ENCODE results near the gene MCU. TPM values are rescaled to one million over a fixed set of nuclear protein-coding genes. Genes with fewer than 3 reads are reported as not detected.
A peak's percentile ranks its signal among the peaks of the same experiment; 100 is the strongest.

MCU gene
- polyA plus RNA-seq, 1 of the 3 experiments (the other 2 are of a cell fraction), result 20.6 TPM

- H3K9me3 ChIP-seq, result no peaks in the 10 kb centered on the region
- H3K9ac ChIP-seq, result no peak overlapping the region
- ChIA-PET CTCF (interaction anchor here (0.8 to 1.1 kb wide), 4 partner anchors 10 to 420 kb away, joined by 3 read pairs; no protein-coding TSS in a partner anchor), POLR2A (no interaction called here)
- no peaks in the 10 kb centered on the region for H3K27me3 ChIP-seq (ENCODE audit: insufficient read depth)
- no peaks in the 10 kb centered on the region for H3K9me2 ChIP-seq
- WGBS (ENCODE audit: low lambda C conversion rate), result 86% methylated on average over 6 of the region's 7 CpGs
- no peak overlapping the region for H2AFZ ChIP-seq (ENCODE audit: low read depth)
- H3K4me3 ChIP-seq (ENCODE audit: low read depth in 2 of 2, low read length in 1 of 2), result no peak overlapping the region
- DNase-seq, result no peak
- peaks cover 16% of the 10 kb centered on the region; the same call in 1 of the 2 replicates for H3K79me2 ChIP-seq (ENCODE audit: insufficient read depth)
- peak overlapping the region; percentile 56 for H3K4me2 ChIP-seq
- H3F3A ChIP-seq (replicated peaks; ENCODE audit: insufficient read depth), result peaks cover 16% of the 10 kb centered on the region
- peaks cover 0 to 28% of the 10 kb centered on the region in 2 experiments; a peak in 3 of 4 replicates for H3K4me1 ChIP-seq (ENCODE audit: control insufficient read depth in 1 of 2, insufficient read depth in 2 of 2, low read depth in 1 of 2, low read length in 1 of 2)
- peak overlapping the region in 1 of 2 experiments; percentile 1; a peak in 1 of 4 replicates for H3K27ac ChIP-seq (ENCODE audit: low read depth in 2 of 2, low read length in 1 of 2)
- H4K20me1 ChIP-seq (ENCODE audit: insufficient read depth), result no peaks in the 10 kb centered on the region
- H3K36me3 ChIP-seq (replicated peaks in 1 of 2; ENCODE audit: control insufficient read depth in 1 of 2, insufficient read depth in 2 of 2, low read length in 1 of 2), result no peaks in the 10 kb centered on the region
- TF ChIP-seq TCF12 (IDR thresholded peaks at IDR 0.05), result peak; percentile 3; the same call in 1 of the 2 replicates
- TF ChIP-seq REST (IDR thresholded peaks at IDR 0.05; ENCODE audit: low read depth, low read length), result no peak
These were observed 92.8 kb downstream of the MCU start for GRCh38 chr10:72784551-72785351.

GRCh38 chr10:72785409-72785808, 93.5 kb downstream of the MCU start:
- DNase-seq, result no peak
- CTCF ChIA-PET, result interaction anchor here (0.9 to 1.0 kb wide), 2 partner anchors 11 kb away, joined by 3 read pairs; no protein-coding TSS in a partner anchor
- WGBS (ENCODE audit: low lambda C conversion rate), result 98% methylated on average over 2 of the region's 2 CpGs
- Histone ChIP-seq H4K20me1 (ENCODE audit: insufficient read depth) (peaks cover 3% of the 10 kb centered on the region; the same call in 1 of the 2 replicates), H3K4me3 (ENCODE audit: low read depth in 2 of 2, low read length in 1 of 2) (no peak overlapping the region), H3K27ac (ENCODE audit: low read depth in 2 of 2, low read length in 1 of 2) (no peak overlapping the region; a peak in 1 of 4 replicates), H3K9me3 (no peaks in the 10 kb centered on the region), H3K4me2 (peak overlapping the region; percentile 56), H3F3A (replicated peaks; ENCODE audit: insufficient read depth) (peaks cover 16% of the 10 kb centered on the region), H3K9me2 (no peaks in the 10 kb centered on the region), H3K9ac (no peak overlapping the region), H2AFZ (ENCODE audit: low read depth) (no peak overlapping the region), H3K79me2 (ENCODE audit: insufficient read depth) (peaks cover 21% of the 10 kb centered on the region; the same call in 1 of the 2 replicates), H3K4me1 (ENCODE audit: control insufficient read depth in 1 of 2, insufficient read depth in 2 of 2, low read depth in 1 of 2, low read length in 1 of 2) (peaks cover 0 to 28% of the 10 kb centered on the region in 2 experiments; a peak in 3 of 4 replicates), H3K27me3 (ENCODE audit: insufficient read depth) (no peaks in the 10 kb centered on the region), H3K36me3 (replicated peaks in 1 of 2; ENCODE audit: control insufficient read depth in 1 of 2, insufficient read depth in 2 of 2, low read length in 1 of 2) (no peaks in the 10 kb centered on the region)
- POLR2A ChIA-PET, result no interaction called here
- TF ChIP-seq FOXJ3 (CRISPR knock-in tag; IDR thresholded peaks at IDR 0.05), result no peak
- no peak for TF ChIP-seq IRF3 (IDR thresholded peaks at IDR 0.05; ENCODE audit: low read depth, low read length)
- no peak for TF ChIP-seq MEF2A (IDR thresholded peaks at IDR 0.05; ENCODE audit: borderline replicate concordance, low read depth)
- no peak for TF ChIP-seq MAX (IDR thresholded peaks at IDR 0.05; ENCODE audit: low read depth)
- TF ChIP-seq RFX5 (IDR thresholded peaks at IDR 0.05; ENCODE audit: low read length), result no peak
- TF ChIP-seq CTCF (IDR thresholded peaks at IDR 0.05), result no peak
- TF ChIP-seq TCF12 (IDR thresholded peaks at IDR 0.05), result no peak
- no peak for TF ChIP-seq NFIC (IDR thresholded peaks at IDR 0.05; ENCODE audit: borderline replicate concordance)
- TF ChIP-seq ZBTB33 (IDR thresholded peaks at IDR 0.05; ENCODE audit: borderline replicate concordance, low read depth), result no peak
- no peak for TF ChIP-seq EP300 (IDR thresholded peaks at IDR 0.05; ENCODE audit: borderline replicate concordance in 1 of 2, low read depth in 1 of 2, low read length in 1 of 2)
- no peak for TF ChIP-seq EZH2phosphoT487 (IDR thresholded peaks at IDR 0.05; ENCODE audit: borderline replicate concordance, low read depth)
- no peak for TF ChIP-seq SMC3 (IDR thresholded peaks at IDR 0.05; ENCODE audit: low read depth, low read length)

Data from SK-N-SH (cell line).